WI38 (cell line): ENCODE results near the gene TPST1.
"Not testable (repeated sequence)": the region's sequence is repeated elsewhere in the genome, so short reads cannot be mapped to it uniquely, and the experiment has no call there.

Source experiments
- H3K4me3 ChIP-seq: 2 replicates; pipeline ENCODE4 v1.5.1; 2011; ENCODE audit warnings: low read depth, mild to moderate bottlenecking, control low read depth, low read length
- TF ChIP-seq, protein P1 (sequence below): IDR thresholded peaks from 2 replicates; pipeline ENCODE4 v1.5.1; 2012; ENCODE audit warnings: low read depth, mild to moderate bottlenecking, control low read depth, low read length

The TPST1 gene

DNA sequence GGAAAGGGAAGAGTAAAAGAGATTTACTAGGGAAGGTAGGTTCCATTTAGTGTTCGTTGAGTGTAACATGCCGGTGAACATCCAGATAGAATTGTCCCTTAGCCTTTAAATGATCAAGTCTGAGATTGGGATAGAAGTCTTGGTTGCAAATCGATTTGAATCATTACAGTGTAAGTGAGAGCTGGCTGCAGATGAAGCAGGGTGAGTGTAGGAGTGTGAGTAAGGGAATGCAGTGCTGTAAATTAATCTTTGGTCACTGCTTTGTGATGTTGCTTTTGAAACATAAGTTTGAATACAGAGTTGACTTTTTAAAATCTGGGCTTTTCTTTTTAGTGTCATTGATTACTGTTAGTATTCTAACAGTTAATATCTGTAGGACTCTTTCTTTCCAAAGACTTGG is 16.3 kb downstream of the TPST1 start:
- TF ChIP-seq, protein P1, sequence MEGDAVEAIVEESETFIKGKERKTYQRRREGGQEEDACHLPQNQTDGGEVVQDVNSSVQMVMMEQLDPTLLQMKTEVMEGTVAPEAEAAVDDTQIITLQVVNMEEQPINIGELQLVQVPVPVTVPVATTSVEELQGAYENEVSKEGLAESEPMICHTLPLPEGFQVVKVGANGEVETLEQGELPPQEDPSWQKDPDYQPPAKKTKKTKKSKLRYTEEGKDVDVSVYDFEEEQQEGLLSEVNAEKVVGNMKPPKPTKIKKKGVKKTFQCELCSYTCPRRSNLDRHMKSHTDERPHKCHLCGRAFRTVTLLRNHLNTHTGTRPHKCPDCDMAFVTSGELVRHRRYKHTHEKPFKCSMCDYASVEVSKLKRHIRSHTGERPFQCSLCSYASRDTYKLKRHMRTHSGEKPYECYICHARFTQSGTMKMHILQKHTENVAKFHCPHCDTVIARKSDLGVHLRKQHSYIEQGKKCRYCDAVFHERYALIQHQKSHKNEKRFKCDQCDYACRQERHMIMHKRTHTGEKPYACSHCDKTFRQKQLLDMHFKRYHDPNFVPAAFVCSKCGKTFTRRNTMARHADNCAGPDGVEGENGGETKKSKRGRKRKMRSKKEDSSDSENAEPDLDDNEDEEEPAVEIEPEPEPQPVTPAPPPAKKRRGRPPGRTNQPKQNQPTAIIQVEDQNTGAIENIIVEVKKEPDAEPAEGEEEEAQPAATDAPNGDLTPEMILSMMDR, result no peak
- H3K4me3 ChIP-seq, result no peak overlapping the region

DNA sequence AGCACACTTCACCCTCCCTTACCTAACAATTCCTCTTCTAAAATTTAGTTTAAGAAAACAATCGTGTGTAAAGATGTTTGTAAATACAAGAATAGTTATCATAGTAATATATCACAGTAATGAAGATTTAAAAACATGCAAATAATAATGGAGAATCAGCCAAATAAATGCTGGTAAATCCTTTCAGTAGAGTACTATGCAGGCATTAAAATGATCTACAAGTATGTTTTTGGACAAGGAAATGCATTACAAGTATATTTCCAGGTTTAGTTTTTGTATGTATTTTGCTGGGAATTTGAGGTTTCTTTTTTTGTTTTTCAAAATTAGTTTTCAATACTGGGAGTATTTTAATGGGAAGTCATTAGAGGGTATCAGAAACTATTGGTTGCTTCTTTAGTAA is 22.7 kb downstream of the TPST1 start:
- TF ChIP-seq, protein P1, result no peak

DNA sequence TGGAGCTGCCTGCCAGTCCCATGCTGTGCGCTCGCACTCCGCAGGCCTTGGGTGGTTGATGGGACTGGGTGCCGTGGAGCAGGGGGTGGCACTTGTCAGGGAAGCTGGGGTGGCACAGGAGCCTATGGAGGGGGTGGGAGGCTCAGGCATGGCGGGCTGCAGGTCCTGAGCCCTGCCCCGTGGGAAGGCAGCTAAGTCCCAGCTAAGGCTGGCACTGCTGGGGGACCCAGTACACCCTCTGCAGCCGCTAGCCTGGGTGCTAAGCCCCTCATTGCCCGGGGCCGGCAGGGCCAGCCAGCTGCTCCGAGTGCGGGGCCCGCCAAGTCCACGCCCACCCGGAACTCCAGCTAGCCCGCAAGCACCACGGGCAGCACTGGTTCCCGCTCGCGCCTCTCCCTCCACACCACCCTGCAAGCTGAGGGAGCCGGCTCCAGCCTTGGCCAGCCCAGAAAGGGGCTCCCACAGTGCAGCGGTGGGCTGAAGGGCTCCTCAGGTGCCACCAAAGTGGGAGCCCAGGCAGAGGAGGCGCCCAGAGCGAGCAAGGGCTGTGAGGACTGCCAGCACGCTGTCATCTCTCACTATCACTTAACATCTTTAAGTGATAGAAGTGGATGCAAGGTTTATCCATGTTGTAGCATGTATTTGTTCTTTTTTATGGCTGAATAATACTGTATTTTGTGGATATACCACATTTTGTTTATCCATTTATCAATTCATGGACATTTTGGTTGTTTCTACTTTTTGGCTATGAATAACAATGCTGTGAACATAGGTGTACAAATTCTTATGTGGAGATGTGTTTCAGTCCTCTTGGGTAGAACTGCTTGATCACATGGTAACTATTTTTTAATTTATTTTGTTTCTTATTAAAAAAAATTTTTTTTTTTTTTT is 26.4 kb downstream of the TPST1 start:
- not testable (repeated sequence) for H3K4me3 ChIP-seq

More for the DNA sequence above, 22.7 kb downstream of the TPST1 start:
- H3K4me3 ChIP-seq, result no peak overlapping the region

DNA sequence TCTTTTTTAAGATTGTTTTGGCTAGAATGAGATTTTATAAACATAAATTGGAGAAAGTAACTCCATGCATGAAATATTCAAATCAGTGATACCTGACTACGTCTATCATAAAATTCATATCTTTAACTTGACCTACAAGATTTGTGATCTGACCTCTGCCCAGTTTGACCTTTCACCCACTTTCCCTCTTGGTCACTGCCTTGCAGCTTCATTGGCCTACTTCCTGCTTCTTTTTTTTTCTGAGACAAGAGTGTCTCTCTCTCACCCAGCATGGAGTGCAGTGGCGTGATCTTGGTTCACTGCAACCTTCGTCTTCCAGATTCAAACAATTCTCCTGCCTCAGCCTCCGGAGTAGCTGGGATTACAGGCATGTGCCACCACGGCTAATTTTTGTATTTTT is 28.5 kb downstream of the TPST1 start:
- TF ChIP-seq, protein P1, result no peak

DNA sequence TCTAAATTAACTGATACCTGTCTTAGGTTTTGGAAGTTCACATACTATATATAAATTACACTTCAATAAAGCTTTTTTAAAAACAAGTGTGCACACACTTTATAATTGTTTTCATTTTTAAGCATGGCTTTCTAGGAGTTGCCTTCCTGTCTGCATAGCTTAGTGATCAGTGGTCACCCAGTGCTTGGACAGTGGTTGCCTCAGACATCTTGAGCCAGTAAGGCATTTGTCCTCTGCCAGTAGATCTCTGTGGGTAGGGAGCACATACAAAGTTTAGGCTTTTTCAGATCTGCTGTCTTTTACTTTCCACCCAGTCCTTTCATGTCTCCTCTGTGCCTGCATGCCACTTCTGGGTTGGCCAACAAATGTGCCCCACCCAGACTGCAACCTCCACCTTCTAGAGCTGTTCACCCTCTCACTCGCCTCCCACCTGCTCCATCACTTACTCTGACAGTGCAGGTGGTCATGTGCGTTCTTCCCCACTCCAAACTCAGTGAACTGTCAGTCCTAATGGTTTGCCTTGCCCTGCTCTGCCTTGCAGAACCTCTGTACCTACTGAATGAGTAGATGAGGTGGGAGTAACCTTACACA is 31.7 kb downstream of the TPST1 start:
- TF ChIP-seq, protein P1, result no peak
- no peak overlapping the region for H3K4me3 ChIP-seq

More for the DNA sequence above, 28.5 kb downstream of the TPST1 start:
- H3K4me3 ChIP-seq, result no peak overlapping the region

DNA sequence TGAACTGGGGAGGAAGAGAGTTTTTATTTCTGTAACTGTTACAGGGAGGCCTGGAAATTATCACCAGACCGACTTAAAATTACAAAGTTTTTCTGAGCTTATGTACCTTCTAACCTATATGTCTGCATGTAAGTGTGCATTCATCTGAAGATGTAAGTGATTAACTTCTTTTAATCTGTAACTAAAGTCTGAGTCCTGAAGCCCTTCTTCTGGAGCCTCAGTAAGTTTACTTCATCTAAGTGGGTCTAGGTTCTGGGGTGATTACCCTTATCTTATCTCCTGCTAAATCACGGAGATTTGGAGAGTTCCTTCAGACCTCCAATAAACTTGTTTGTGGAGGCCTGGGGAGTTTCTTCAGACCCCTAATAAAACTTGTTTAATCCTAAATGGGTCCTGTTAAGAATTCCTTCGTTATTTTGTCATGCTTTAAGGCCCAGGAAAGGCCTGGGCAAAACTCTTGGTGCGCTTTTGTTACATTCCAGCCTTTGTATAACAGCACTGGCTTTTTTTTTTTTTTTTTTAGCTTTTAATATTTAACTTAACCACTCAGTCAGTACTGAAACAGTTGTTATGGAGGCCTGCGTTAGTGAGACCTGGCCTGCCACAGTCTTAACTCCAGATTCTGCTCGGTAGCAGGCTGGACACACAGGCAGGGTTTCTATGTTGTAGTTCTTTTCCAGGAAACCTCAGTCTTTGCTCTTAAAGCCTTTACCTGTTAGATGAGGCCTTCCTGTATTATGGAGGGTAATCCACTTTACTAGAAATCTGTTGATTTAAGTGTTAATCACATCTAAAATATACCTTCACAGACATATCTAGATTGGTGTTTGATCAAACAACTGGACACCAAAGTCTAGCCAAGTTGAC is 33.0 kb downstream of the TPST1 start:
- H3K4me3 ChIP-seq, result no peak overlapping the region
- TF ChIP-seq, protein P1, result no peak

DNA sequence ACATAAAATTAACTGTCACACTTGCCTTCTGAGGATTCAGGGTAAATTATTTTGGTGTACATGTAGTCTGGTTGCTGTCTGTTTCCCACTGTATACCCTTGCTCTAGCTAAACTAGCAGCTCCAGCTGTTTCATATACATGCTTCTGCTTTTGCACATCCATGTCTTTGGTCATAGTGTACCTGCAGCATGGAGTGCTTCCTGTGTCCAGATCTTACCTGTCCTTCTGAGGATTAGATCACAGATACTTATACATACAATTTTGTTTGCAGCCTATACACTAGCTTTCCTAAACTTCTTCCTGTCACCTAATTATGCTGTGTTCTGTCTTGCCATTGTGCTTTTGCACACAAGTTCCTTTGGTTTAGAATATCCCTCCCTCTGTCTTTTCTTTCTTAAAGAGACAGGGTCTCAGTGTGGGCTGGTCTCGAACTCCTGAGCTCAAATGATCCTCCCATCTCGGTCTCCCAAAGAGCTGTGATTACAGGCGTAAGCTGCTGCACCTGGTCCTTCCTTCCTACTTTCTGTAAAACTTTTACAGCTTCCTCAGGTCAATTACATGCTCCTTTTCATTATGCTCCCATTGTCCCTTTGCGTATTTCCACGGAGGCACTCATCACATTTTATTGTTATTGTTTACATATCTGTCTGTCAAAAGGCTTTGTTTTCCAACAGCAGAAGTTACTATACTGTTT is 33.8 kb downstream of the TPST1 start:
- H3K4me3 ChIP-seq, result no peak overlapping the region
- TF ChIP-seq, protein P1, result no peak
